Measurements from ENCODE around the gene LIN7B. TPM values are rescaled to one million over a fixed set of nuclear protein-coding genes. Genes with fewer than 3 reads are reported as not detected.

LIN7B gene
- total and polyA plus RNA-seq, 2 experiments from 2014 or later = 1.2 to 10.5 TPM

GRCh38 chr19:49120325-49120683 is 6.1 kb downstream of the LIN7B start:
- H3K27me3 ChIP-seq (ENCODE audit: insufficient read depth) = peaks cover 39% of the 10 kb centered on the region
- H3K4me2 ChIP-seq = peak overlapping the region; percentile 91
- no peaks in the 10 kb centered on the region for H3K79me2 ChIP-seq (replicated peaks; ENCODE audit: insufficient read depth)
- peaks cover 7% of the 10 kb centered on the region for H3K4me1 ChIP-seq (ENCODE audit: insufficient read depth)
- Mint-ChIP-seq H3K36me3 (ENCODE audit: low read depth) (no peaks in the 10 kb centered on the region; the same call in 2 of the 3 replicates), H3K9me3 (no peaks in the 10 kb centered on the region), H3K27ac (no peak overlapping the region), H3K27me3 (ENCODE audit: insufficient read depth, low read depth, poor library complexity) (peaks cover 53% of the 10 kb centered on the region), H3K4me1 (peaks cover 11% of the 10 kb centered on the region), H3K4me3 (peak overlapping the region; percentile 50)
- ATAC-seq = no peak
- no peaks in the 10 kb centered on the region; the same call in 1 of the 2 replicates for H4K20me1 ChIP-seq (replicated peaks; ENCODE audit: insufficient read depth)
- H3K36me3 ChIP-seq (ENCODE audit: insufficient read depth) = no peaks in the 10 kb centered on the region
- DNase-seq (ENCODE audit: low spot score) = no peak
- no peak overlapping the region for H2AFZ ChIP-seq
- no peak overlapping the region for H3K27ac ChIP-seq (ENCODE audit: low read depth)
- TF ChIP-seq JUNB (IDR thresholded peaks at IDR 0.05; ENCODE audit: unreplicated experiment) = no peak
- no peak for TF ChIP-seq STAT1 (IDR thresholded peaks at IDR 0.05; ENCODE audit: unreplicated experiment)
- TF ChIP-seq, protein P1, sequence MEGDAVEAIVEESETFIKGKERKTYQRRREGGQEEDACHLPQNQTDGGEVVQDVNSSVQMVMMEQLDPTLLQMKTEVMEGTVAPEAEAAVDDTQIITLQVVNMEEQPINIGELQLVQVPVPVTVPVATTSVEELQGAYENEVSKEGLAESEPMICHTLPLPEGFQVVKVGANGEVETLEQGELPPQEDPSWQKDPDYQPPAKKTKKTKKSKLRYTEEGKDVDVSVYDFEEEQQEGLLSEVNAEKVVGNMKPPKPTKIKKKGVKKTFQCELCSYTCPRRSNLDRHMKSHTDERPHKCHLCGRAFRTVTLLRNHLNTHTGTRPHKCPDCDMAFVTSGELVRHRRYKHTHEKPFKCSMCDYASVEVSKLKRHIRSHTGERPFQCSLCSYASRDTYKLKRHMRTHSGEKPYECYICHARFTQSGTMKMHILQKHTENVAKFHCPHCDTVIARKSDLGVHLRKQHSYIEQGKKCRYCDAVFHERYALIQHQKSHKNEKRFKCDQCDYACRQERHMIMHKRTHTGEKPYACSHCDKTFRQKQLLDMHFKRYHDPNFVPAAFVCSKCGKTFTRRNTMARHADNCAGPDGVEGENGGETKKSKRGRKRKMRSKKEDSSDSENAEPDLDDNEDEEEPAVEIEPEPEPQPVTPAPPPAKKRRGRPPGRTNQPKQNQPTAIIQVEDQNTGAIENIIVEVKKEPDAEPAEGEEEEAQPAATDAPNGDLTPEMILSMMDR (conservative IDR thresholded peaks at IDR 0.05; ENCODE audit: low read depth in 2 of 2) = no peak
- TF ChIP-seq ZNF331 (CRISPR knock-in tag; IDR thresholded peaks at IDR 0.05; ENCODE audit: low read depth) = no peak
- TF ChIP-seq, protein P2, sequence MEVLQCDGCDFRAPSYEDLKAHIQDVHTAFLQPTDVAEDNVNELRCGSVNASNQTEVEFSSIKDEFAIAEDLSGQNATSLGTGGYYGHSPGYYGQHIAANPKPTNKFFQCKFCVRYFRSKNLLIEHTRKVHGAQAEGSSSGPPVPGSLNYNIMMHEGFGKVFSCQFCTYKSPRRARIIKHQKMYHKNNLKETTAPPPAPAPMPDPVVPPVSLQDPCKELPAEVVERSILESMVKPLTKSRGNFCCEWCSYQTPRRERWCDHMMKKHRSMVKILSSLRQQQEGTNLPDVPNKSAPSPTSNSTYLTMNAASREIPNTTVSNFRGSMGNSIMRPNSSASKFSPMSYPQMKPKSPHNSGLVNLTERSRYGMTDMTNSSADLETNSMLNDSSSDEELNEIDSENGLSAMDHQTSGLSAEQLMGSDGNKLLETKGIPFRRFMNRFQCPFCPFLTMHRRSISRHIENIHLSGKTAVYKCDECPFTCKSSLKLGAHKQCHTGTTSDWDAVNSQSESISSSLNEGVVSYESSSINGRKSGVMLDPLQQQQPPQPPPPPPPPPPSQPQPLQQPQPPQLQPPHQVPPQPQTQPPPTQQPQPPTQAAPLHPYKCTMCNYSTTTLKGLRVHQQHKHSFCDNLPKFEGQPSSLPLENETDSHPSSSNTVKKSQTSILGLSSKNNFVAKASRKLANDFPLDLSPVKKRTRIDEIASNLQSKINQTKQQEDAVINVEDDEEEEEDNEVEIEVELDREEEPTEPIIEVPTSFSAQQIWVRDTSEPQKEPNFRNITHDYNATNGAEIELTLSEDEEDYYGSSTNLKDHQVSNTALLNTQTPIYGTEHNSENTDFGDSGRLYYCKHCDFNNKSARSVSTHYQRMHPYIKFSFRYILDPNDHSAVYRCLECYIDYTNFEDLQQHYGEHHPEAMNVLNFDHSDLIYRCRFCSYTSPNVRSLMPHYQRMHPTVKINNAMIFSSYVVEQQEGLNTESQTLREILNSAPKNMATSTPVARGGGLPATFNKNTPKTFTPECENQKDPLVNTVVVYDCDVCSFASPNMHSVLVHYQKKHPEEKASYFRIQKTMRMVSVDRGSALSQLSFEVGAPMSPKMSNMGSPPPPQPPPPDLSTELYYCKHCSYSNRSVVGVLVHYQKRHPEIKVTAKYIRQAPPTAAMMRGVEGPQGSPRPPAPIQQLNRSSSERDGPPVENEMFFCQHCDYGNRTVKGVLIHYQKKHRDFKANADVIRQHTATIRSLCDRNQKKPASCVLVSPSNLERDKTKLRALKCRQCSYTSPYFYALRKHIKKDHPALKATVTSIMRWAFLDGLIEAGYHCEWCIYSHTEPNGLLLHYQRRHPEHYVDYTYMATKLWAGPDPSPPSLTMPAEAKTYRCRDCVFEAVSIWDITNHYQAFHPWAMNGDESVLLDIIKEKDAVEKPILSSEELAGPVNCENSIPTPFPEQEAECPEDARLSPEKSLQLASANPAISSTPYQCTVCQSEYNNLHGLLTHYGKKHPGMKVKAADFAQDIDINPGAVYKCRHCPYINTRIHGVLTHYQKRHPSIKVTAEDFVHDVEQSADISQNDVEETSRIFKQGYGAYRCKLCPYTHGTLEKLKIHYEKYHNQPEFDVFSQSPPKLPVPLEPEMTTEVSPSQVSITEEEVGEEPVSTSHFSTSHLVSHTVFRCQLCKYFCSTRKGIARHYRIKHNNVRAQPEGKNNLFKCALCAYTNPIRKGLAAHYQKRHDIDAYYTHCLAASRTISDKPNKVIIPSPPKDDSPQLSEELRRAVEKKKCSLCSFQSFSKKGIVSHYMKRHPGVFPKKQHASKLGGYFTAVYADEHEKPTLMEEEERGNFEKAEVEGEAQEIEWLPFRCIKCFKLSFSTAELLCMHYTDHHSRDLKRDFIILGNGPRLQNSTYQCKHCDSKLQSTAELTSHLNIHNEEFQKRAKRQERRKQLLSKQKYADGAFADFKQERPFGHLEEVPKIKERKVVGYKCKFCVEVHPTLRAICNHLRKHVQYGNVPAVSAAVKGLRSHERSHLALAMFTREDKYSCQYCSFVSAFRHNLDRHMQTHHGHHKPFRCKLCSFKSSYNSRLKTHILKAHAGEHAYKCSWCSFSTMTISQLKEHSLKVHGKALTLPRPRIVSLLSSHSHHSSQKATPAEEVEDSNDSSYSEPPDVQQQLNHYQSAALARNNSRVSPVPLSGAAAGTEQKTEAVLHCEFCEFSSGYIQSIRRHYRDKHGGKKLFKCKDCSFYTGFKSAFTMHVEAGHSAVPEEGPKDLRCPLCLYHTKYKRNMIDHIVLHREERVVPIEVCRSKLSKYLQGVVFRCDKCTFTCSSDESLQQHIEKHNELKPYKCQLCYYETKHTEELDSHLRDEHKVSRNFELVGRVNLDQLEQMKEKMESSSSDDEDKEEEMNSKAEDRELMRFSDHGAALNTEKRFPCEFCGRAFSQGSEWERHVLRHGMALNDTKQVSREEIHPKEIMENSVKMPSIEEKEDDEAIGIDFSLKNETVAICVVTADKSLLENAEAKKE (CRISPR knock-in tag; IDR thresholded peaks at IDR 0.05) = no peak
- TF ChIP-seq POLR2AphosphoS5 (IDR thresholded peaks at IDR 0.05; ENCODE audit: low read depth) = no peak
- no peak for TF ChIP-seq ZNF114 (CRISPR knock-in tag; IDR thresholded peaks at IDR 0.05)
- TF ChIP-seq CREB1 (CRISPR knock-in tag; IDR thresholded peaks at IDR 0.05; ENCODE audit: low read depth) = no peak
- TF ChIP-seq, protein P3, sequence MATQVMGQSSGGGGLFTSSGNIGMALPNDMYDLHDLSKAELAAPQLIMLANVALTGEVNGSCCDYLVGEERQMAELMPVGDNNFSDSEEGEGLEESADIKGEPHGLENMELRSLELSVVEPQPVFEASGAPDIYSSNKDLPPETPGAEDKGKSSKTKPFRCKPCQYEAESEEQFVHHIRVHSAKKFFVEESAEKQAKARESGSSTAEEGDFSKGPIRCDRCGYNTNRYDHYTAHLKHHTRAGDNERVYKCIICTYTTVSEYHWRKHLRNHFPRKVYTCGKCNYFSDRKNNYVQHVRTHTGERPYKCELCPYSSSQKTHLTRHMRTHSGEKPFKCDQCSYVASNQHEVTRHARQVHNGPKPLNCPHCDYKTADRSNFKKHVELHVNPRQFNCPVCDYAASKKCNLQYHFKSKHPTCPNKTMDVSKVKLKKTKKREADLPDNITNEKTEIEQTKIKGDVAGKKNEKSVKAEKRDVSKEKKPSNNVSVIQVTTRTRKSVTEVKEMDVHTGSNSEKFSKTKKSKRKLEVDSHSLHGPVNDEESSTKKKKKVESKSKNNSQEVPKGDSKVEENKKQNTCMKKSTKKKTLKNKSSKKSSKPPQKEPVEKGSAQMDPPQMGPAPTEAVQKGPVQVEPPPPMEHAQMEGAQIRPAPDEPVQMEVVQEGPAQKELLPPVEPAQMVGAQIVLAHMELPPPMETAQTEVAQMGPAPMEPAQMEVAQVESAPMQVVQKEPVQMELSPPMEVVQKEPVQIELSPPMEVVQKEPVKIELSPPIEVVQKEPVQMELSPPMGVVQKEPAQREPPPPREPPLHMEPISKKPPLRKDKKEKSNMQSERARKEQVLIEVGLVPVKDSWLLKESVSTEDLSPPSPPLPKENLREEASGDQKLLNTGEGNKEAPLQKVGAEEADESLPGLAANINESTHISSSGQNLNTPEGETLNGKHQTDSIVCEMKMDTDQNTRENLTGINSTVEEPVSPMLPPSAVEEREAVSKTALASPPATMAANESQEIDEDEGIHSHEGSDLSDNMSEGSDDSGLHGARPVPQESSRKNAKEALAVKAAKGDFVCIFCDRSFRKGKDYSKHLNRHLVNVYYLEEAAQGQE (IDR thresholded peaks at IDR 0.05; ENCODE audit: unreplicated experiment) = no peak
- no peak for TF ChIP-seq ETS1 (IDR thresholded peaks at IDR 0.05)
- no peak for TF ChIP-seq EZH2phosphoT487 (IDR thresholded peaks at IDR 0.05; ENCODE audit: unreplicated experiment)
- TF ChIP-seq EZH2 (IDR thresholded peaks at IDR 0.05; ENCODE audit: low read depth, unreplicated experiment) = no peak
- TF ChIP-seq NANOG (IDR thresholded peaks at IDR 0.05; ENCODE audit: borderline replicate concordance) = no peak
- H3K9me2 ChIP-seq (ENCODE audit: insufficient read depth) = no peaks in the 10 kb centered on the region
- peak overlapping the region; percentile 84 for H3K4me3 ChIP-seq
- H3F3A ChIP-seq (replicated peaks; ENCODE audit: low read depth) = peaks cover 5% of the 10 kb centered on the region; the same call in 1 of the 2 replicates

Measured in GM23338 (cell line).